BE2C (cell line): Measurements from ENCODE around the gene CD300LF.

Experiments used
- DNase-seq: peaks from one replicate; pipeline ENCODE4 v3.0.0-alpha.2; 2020
- H3K27me3 ChIP-seq: fragments of 250-450 bp; sonication (Bioruptor Pico); 2 replicates; pipeline ENCODE4 v1.5.1; 2020; ENCODE audit warnings: mild to moderate bottlenecking
- H3K36me3 ChIP-seq: fragments of 250-450 bp; sonication (Bioruptor Pico); 2 replicates; pipeline ENCODE4 v1.5.1; 2020; ENCODE audit warnings: mild to moderate bottlenecking
- H3K4me1 ChIP-seq: fragments of 250-450 bp; sonication (Bioruptor Pico); 2 replicates; pipeline ENCODE4 v1.5.1; 2020
- H3K4me3 ChIP-seq: 2 replicates; pipeline ENCODE4 v1.5.1; 2011; ENCODE audit warnings: low read depth, low read length
- H3K9me3 ChIP-seq: fragments of 250-450 bp; sonication (Bioruptor Pico); 2 replicates; pipeline ENCODE4 v1.5.1; 2020
- TF ChIP-seq, protein P1 (sequence below): IDR thresholded peaks from 2 replicates; pipeline ENCODE4 v1.5.1; 2012; ENCODE audit warnings: mild to moderate bottlenecking, low read depth, low read length

Gene CD300LF

GRCh38 chr17:74723891-74724290, 11.2 kb upstream of the CD300LF start:
- Histone ChIP-seq H3K27me3 (peaks cover 11% of the 10 kb centered on the region), H3K4me3 (no peak overlapping the region)

DNA sequence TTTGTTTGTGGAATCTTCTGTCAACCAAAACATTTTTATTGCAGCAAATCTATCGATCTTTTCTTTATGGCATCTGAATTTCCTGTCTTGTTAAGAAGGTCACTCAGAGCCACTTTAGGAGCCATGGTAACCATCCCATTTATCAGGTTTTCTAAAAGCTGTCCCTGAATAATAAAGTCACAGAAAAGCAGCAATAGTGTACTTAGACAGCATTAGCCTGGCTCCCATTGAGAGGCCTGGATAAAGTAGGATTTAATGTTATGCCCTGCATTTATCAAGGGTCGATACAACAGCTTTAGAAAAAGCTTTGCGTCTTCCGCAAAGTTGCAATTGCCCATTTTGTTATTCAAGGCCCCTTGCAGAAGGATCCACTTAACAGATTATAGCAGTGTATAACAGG, 10.1 kb upstream of the CD300LF start:
- Histone ChIP-seq H3K4me3 (no peak overlapping the region), H3K27me3 (peaks cover 20% of the 10 kb centered on the region), H3K4me1 (no peaks in the 10 kb centered on the region), H3K36me3 (no peaks in the 10 kb centered on the region), H3K9me3 (no peaks in the 10 kb centered on the region)
- TF ChIP-seq, protein P1, sequence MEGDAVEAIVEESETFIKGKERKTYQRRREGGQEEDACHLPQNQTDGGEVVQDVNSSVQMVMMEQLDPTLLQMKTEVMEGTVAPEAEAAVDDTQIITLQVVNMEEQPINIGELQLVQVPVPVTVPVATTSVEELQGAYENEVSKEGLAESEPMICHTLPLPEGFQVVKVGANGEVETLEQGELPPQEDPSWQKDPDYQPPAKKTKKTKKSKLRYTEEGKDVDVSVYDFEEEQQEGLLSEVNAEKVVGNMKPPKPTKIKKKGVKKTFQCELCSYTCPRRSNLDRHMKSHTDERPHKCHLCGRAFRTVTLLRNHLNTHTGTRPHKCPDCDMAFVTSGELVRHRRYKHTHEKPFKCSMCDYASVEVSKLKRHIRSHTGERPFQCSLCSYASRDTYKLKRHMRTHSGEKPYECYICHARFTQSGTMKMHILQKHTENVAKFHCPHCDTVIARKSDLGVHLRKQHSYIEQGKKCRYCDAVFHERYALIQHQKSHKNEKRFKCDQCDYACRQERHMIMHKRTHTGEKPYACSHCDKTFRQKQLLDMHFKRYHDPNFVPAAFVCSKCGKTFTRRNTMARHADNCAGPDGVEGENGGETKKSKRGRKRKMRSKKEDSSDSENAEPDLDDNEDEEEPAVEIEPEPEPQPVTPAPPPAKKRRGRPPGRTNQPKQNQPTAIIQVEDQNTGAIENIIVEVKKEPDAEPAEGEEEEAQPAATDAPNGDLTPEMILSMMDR, result no peak
- DNase-seq, result no peak

More at GRCh38 chr17:74723891-74724290, 11.2 kb upstream of the CD300LF start:
- Histone ChIP-seq H3K9me3 (no peaks in the 10 kb centered on the region), H3K4me1 (no peaks in the 10 kb centered on the region), H3K36me3 (no peaks in the 10 kb centered on the region)
- TF ChIP-seq, protein P1, result no peak
- DNase-seq, result no peak

DNA sequence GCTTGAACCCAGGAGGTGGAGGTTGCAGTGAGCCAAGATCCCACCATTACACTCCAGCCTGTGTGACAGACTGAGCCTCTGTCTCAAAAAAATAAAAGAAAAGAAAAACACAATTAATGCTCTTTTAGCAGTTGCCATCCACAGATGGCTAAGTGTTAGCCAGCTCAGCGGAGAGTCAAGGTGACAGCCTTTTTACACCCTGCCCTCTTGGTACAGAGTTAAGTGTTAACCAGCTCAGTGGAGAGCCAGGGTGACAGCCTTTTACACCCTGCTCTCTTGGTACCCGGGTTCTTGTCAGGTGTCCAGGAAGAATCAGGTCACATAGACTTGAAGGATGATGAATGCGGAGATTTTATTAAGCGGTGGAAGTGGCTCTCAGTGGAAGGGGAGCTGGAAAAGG, 7.8 kb upstream of the CD300LF start:
- Histone ChIP-seq H3K27me3 (peaks cover 20% of the 10 kb centered on the region), H3K9me3 (no peaks in the 10 kb centered on the region), H3K4me1 (no peaks in the 10 kb centered on the region), H3K36me3 (no peaks in the 10 kb centered on the region), H3K4me3 (no peak overlapping the region)
- no peak for DNase-seq
- TF ChIP-seq, protein P1, result no peak

- Histone ChIP-seq H3K4me1 (no peaks in the 10 kb centered on the region), H3K9me3 (no peaks in the 10 kb centered on the region), H3K27me3 (peaks cover 11% of the 10 kb centered on the region; the same call in 1 of the 2 replicates), H3K4me3 (no peak overlapping the region), H3K36me3 (no peaks in the 10 kb centered on the region)
- TF ChIP-seq, protein P1, result no peak
- DNase-seq, result no peak
Measured at GRCh38 chr17:74715144-74715543, 2.4 kb upstream of the CD300LF start.

GRCh38 chr17:74713171-74713755, 540 bp upstream of the CD300LF start:
- Histone ChIP-seq H3K9me3 (no peaks in the 10 kb centered on the region), H3K4me1 (no peaks in the 10 kb centered on the region), H3K4me3 (no peak overlapping the region), H3K36me3 (no peaks in the 10 kb centered on the region), H3K27me3 (peaks cover 5% of the 10 kb centered on the region; the same call in 1 of the 2 replicates)
- TF ChIP-seq, protein P1, result no peak
- no peak for DNase-seq

DNA sequence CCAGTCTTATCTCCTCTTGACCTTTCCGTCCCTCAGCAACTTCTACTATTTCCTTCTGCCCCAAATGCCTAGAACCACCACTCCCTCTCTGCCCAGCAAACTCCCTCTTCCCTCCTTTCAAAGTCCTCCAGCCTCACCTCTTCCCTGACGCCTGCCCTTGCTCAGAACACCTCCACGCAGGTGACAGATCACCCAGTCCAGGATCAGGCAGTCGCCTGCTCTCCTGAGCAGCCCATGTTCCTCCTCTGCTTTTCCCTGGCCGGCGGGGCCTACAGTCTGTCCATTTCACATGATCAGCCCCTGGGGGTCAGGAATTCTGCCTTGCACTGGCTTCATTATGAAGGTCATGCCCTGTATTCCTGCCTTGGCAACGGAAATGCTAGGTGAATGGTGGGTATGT, 422 bp downstream of the CD300LF start:
- no peak overlapping the region for H3K4me3 ChIP-seq
- H3K4me1 ChIP-seq, result no peaks in the 10 kb centered on the region
- DNase-seq, result no peak
- no peaks in the 10 kb centered on the region for H3K36me3 ChIP-seq
- TF ChIP-seq, protein P1, result no peak
- H3K9me3 ChIP-seq, result no peaks in the 10 kb centered on the region
- no peaks in the 10 kb centered on the region for H3K27me3 ChIP-seq
